ENCODE results near the gene PLOD2. TPM values are rescaled to one million over a fixed set of nuclear protein-coding genes. Genes with fewer than 3 reads are reported as not detected.

The PLOD2 gene
- total and polyA plus RNA-seq, 2 of the 8 experiments (the other 6 are each of a cell fraction or from before 2014, with no cell fraction given), result 4.0 to 28.7 TPM

GRCh38 chr3:146177072-146177471 is 16.1 kb upstream of the PLOD2 start:
- Histone ChIP-seq H3K4me1 (replicated peaks in 1 of 4; ENCODE audit: control insufficient read depth in 3 of 4, insufficient read depth in 4 of 4, low read length in 3 of 4) (no peaks in the 10 kb centered on the region), H3K4ac (replicated peaks; ENCODE audit: insufficient read length, low read depth, low read length) (no peak overlapping the region), H3K56ac (replicated peaks; ENCODE audit: insufficient read length, low read depth, low read length) (no peak overlapping the region), H3K9me3 (ENCODE audit: insufficient read depth in 2 of 2, low read depth in 1 of 2, low read length in 1 of 2) (no peaks in the 10 kb centered on the region), H3K23ac (ENCODE audit: insufficient read length) (no peak overlapping the region), H3K4me2 (ENCODE audit: insufficient read depth in 1 of 2, low read depth in 2 of 2, low read length in 2 of 2) (no peak overlapping the region), H4K8ac (ENCODE audit: extremely low read depth, insufficient read depth, low read length) (no peak overlapping the region), H3K18ac (ENCODE audit: extremely low read depth, low read length) (no peak overlapping the region), H3K79me2 (ENCODE audit: control insufficient read depth in 1 of 2, insufficient read depth in 2 of 2, low read length in 2 of 2) (no peaks in the 10 kb centered on the region), H2BK5ac (ENCODE audit: low read depth, low read length) (no peak overlapping the region), H4K20me1 (replicated peaks in 1 of 2; ENCODE audit: control insufficient read depth in 1 of 2, insufficient read depth in 2 of 2, low read length in 2 of 2) (no peaks in the 10 kb centered on the region), H2BK15ac (ENCODE audit: low read length) (no peak overlapping the region), H2BK12ac (ENCODE audit: low read depth, low read length) (no peak overlapping the region), H2AK5ac (ENCODE audit: low read depth, low read length) (no peak overlapping the region), H3K4me3 (ENCODE audit: extremely low read depth in 1 of 4, insufficient read depth in 2 of 4, low read depth in 3 of 4, low read length in 4 of 4) (no peak overlapping the region), H3K23me2 (ENCODE audit: low read depth, low read length) (no peaks in the 10 kb centered on the region), H2BK20ac (ENCODE audit: low read length) (no peak overlapping the region), H3K27ac (ENCODE audit: low read depth, low read length) (no peak overlapping the region), H3K27me3 (replicated peaks in 1 of 4; ENCODE audit: control insufficient read depth in 3 of 4, extremely low read depth in 1 of 4, insufficient read depth in 3 of 4, low read length in 3 of 4) (no peaks in the 10 kb centered on the region), H2AFZ (ENCODE audit: low read length) (peak overlapping the region; percentile 60; the same call in 1 of the 2 replicates), H3K14ac (ENCODE audit: insufficient read length) (no peak overlapping the region), H3K36me3 (ENCODE audit: control insufficient read depth in 2 of 4, insufficient read depth in 4 of 4, low read length in 3 of 4) (no peaks in the 10 kb centered on the region), H4K91ac (replicated peaks; ENCODE audit: insufficient read length, low read length) (no peak overlapping the region), H3K79me1 (ENCODE audit: low read depth, low read length) (no peaks in the 10 kb centered on the region), H3K9ac (replicated peaks in 1 of 4; ENCODE audit: extremely low read depth in 1 of 4, low read depth in 3 of 4, low read length in 3 of 4) (no peak overlapping the region), H4K5ac (ENCODE audit: insufficient read length, low read depth, low read length) (no peak overlapping the region), H2BK120ac (replicated peaks; ENCODE audit: low read depth, low read length) (no peak overlapping the region)
- DNase-seq (ENCODE audit: low read depth in 1 of 2, low spot score in 2 of 2) (no peak), FAIRE-seq (no peak)
- TF ChIP-seq SP2 (IDR thresholded peaks at IDR 0.05; ENCODE audit: low read length), result no peak
- no peak for TF ChIP-seq HDAC2 (IDR thresholded peaks at IDR 0.05; ENCODE audit: borderline replicate concordance in 1 of 2, low read depth in 2 of 2, low read length in 2 of 2)
- TF ChIP-seq CBX8 (IDR thresholded peaks at IDR 0.05; ENCODE audit: borderline replicate concordance, low read depth, low read length), result no peak
- no peak for TF ChIP-seq CTBP2 (IDR thresholded peaks at IDR 0.05; ENCODE audit: borderline replicate concordance, insufficient read depth, insufficient read length, low read length)
- no peak for TF ChIP-seq MAFK (IDR thresholded peaks at IDR 0.05; ENCODE audit: low read depth, low read length)
- TF ChIP-seq BCL11A (IDR thresholded peaks at IDR 0.05; ENCODE audit: low read depth in 2 of 2, low read length in 2 of 2), result no peak
- no peak for TF ChIP-seq RFX5 (IDR thresholded peaks at IDR 0.05; ENCODE audit: borderline replicate concordance, low read depth, low read length)
- TF ChIP-seq CHD2 (IDR thresholded peaks at IDR 0.05; ENCODE audit: low read length), result no peak
- TF ChIP-seq TCF12 (IDR thresholded peaks at IDR 0.05; ENCODE audit: low read depth, low read length), result no peak
- TF ChIP-seq EGR1 (IDR thresholded peaks at IDR 0.05; ENCODE audit: borderline replicate concordance, low read depth, low read length), result no peak
- TF ChIP-seq RAD21 (IDR thresholded peaks at IDR 0.05 in 1 of 2, conservative IDR thresholded peaks at IDR 0.05 in 1 of 2; ENCODE audit: low read depth in 2 of 2, low read length in 2 of 2), result no peak
- no peak for TF ChIP-seq TEAD4 (IDR thresholded peaks at IDR 0.05; ENCODE audit: low read depth, low read length)
- no peak for TF ChIP-seq JUND (IDR thresholded peaks at IDR 0.05; ENCODE audit: low read length)
- ChIA-PET CTCF (ENCODE audit: partially characterized antibody) (interaction anchor here (0.8 to 5.7 kb wide), 5 partner anchors 10 to 109 kb away, joined by 3 to 46 read pairs (median 4); no protein-coding TSS in a partner anchor), POLR2A (ENCODE audit: partially characterized antibody) (no interaction called here)
- WGBS, 2 experiments (ENCODE audit: extremely low coverage in 1 of 2, insufficient coverage in 1 of 2, insufficient read length in 1 of 2, insufficient replicate concordance in 2 of 2, low coverage in 1 of 2, low lambda C conversion rate in 2 of 2, missing lambda C conversion rate in 1 of 2), result 89% methylated on average over 3 of the region's 3 CpGs; no CpG with 5 or more reads in 1 of the 2 experiments

All from H1 (cell line).